KMS-11 (cell line): ENCODE measurements around the gene GTF2IRD1.

Experiments
- H2AFZ ChIP-seq: fragments of 200-600 bp; sonication (generic); 2 replicates; pipeline ENCODE4 v1.6.1; 2016; ENCODE audit warnings: antibody characterized with exemption, mixed run types, low read depth
- H3K27ac ChIP-seq: fragments of 200-600 bp; sonication (generic); 2 replicates; pipeline ENCODE4 v1.6.1; 2016; ENCODE audit warnings: mild to moderate bottlenecking, mixed run types
- H3K27me3 ChIP-seq: fragments of 200-600 bp; sonication (generic); 2 replicates; pipeline ENCODE4 v1.6.1; 2017; ENCODE audit warnings: mild to moderate bottlenecking, low read depth, mixed run types, moderate library complexity; ENCODE audit not compliant: insufficient read depth
- H3K36me3 ChIP-seq: fragments of 200-600 bp; sonication (generic); 2 replicates; pipeline ENCODE4 v1.6.1; 2017; ENCODE audit warnings: mild to moderate bottlenecking, mixed run types; ENCODE audit not compliant: insufficient read depth
- H3K4me1 ChIP-seq: fragments of 200-600 bp; sonication (generic); 2 replicates; pipeline ENCODE4 v1.6.1; 2016; ENCODE audit warnings: mild to moderate bottlenecking, low read depth, mixed run types; ENCODE audit not compliant: poor library complexity, severe bottlenecking
- H3K4me2 ChIP-seq: fragments of 200-600 bp; sonication (generic); 2 replicates; pipeline ENCODE4 v1.7.0; 2016; ENCODE audit warnings: mild to moderate bottlenecking, mixed run types
- H3K4me3 ChIP-seq: fragments of 200-600 bp; sonication (generic); IDR thresholded peaks from 2 replicates; pipeline ENCODE4 v1.6.1; 2017; ENCODE audit warnings: low read depth, low read length, mixed read lengths; ENCODE audit not compliant: insufficient read depth
- H3K79me2 ChIP-seq: fragments of 200-600 bp; sonication (generic); 2 replicates; pipeline ENCODE4 v1.6.1; 2016; ENCODE audit warnings: low read depth, mixed run types; ENCODE audit not compliant: insufficient read depth
- H3K9ac ChIP-seq: fragments of 200-600 bp; sonication (generic); 2 replicates; pipeline ENCODE4 v1.6.1; 2016; ENCODE audit warnings: mild to moderate bottlenecking, mixed run types
- H4K20me1 ChIP-seq: fragments of 200-600 bp; sonication (generic); 2 replicates; pipeline ENCODE4 v1.6.1; 2016; ENCODE audit warnings: mild to moderate bottlenecking, mixed run types; ENCODE audit not compliant: insufficient read depth
- CTCF ChIP-seq: fragments of 200-600 bp; sonication (generic); conservative IDR thresholded peaks from 2 replicates; pipeline ENCODE4 v1.6.1; 2017; ENCODE audit warnings: low read depth, mild to moderate bottlenecking, antibody characterized with exemption, low read length, moderate library complexity, mixed read lengths

GTF2IRD1 gene

GRCh38 chr7:74582447-74583039, 128.8 kb downstream of the GTF2IRD1 start:
- Histone ChIP-seq H3K4me3 (no peak overlapping the region), H3K27ac (no peak overlapping the region), H3K4me1 (no peaks in the 10 kb centered on the region), H3K27me3 (no peaks in the 10 kb centered on the region), H3K79me2 (no peaks in the 10 kb centered on the region), H3K9ac (no peak overlapping the region), H3K4me2 (no peak overlapping the region), H3K36me3 (no peaks in the 10 kb centered on the region), H2AFZ (no peak overlapping the region), H4K20me1 (no peaks in the 10 kb centered on the region)
- no peak for TF ChIP-seq CTCF

- Histone ChIP-seq H2AFZ (no peak overlapping the region), H3K4me1 (no peaks in the 10 kb centered on the region), H4K20me1 (no peaks in the 10 kb centered on the region), H3K79me2 (no peaks in the 10 kb centered on the region), H3K4me3 (no peak overlapping the region), H3K27me3 (no peaks in the 10 kb centered on the region), H3K36me3 (no peaks in the 10 kb centered on the region), H3K4me2 (no peak overlapping the region), H3K9ac (no peak overlapping the region), H3K27ac (no peak overlapping the region)
- TF ChIP-seq CTCF: no peak
Observed at GRCh38 chr7:74583630-74584029, 129.9 kb downstream of the GTF2IRD1 start.

- H3K27me3 ChIP-seq: no peaks in the 10 kb centered on the region
- no peaks in the 10 kb centered on the region for H3K36me3 ChIP-seq
- no peak overlapping the region for H3K9ac ChIP-seq
- TF ChIP-seq CTCF: no peak
- H3K79me2 ChIP-seq: no peaks in the 10 kb centered on the region
- H4K20me1 ChIP-seq: no peaks in the 10 kb centered on the region
- no peak overlapping the region for H3K4me3 ChIP-seq
- no peaks in the 10 kb centered on the region for H3K4me1 ChIP-seq
- H2AFZ ChIP-seq: no peak overlapping the region
- no peak overlapping the region for H3K27ac ChIP-seq
- no peak overlapping the region for H3K4me2 ChIP-seq
Observed at GRCh38 chr7:74584160-74584954, 130.7 kb downstream of the GTF2IRD1 start.

- Histone ChIP-seq H3K79me2 (no peaks in the 10 kb centered on the region), H3K4me3 (no peak overlapping the region), H3K27ac (no peak overlapping the region), H2AFZ (no peak overlapping the region), H4K20me1 (no peaks in the 10 kb centered on the region), H3K4me2 (no peak overlapping the region), H3K4me1 (no peaks in the 10 kb centered on the region), H3K9ac (no peak overlapping the region), H3K36me3 (no peaks in the 10 kb centered on the region), H3K27me3 (no peaks in the 10 kb centered on the region)
- no peak for TF ChIP-seq CTCF
Observed at GRCh38 chr7:74585844-74586243, 132.1 kb downstream of the GTF2IRD1 start.
